Mesothelial cell of epicardium (in vitro differentiated cells): ENCODE results near the gene SLF2. TPM values are rescaled to one million over a fixed set of nuclear protein-coding genes. Genes with fewer than 3 reads are reported as not detected.

ENCODE experiments used
- DNase-seq, 2 experiments: peaks; one replicate each; pipeline ENCODE4 v3.0.0; 2021; ENCODE audit warnings: low spot score in 2 of 2; ENCODE audit not compliant: unreplicated experiment in 2 of 2
- H3K27ac Mint-ChIP-seq: 2 replicates; pipeline ENCODE4 v1.8.0; 2021; ENCODE audit warnings: mixed read lengths
- H3K27me3 Mint-ChIP-seq: 2 replicates; pipeline ENCODE4 v1.8.0; 2021; ENCODE audit warnings: low read depth, mixed read lengths
- H3K36me3 Mint-ChIP-seq: 2 replicates; pipeline ENCODE4 v1.8.0; 2021; ENCODE audit warnings: mixed read lengths
- H3K4me1 Mint-ChIP-seq: 2 replicates; pipeline ENCODE4 v1.8.0; 2021; ENCODE audit warnings: mixed read lengths
- H3K4me3 Mint-ChIP-seq: 2 replicates; pipeline ENCODE4 v1.8.0; 2021; ENCODE audit warnings: mild to moderate bottlenecking, moderate library complexity, mixed read lengths
- H3K9me3 Mint-ChIP-seq: 2 replicates; pipeline ENCODE4 v1.8.0; 2021; ENCODE audit warnings: mixed read lengths
- CTCF ChIP-seq: fragments of 200-600 bp; sonication (generic); IDR thresholded peaks from one replicate; pipeline ENCODE4 v1.5.0; 2021; ENCODE audit warnings: antibody characterized with exemption; ENCODE audit not compliant: unreplicated experiment
- total RNA-seq: library from RNA; stranded (reverse); gene quantifications from 3 replicates; pipeline ENCODE4 v1.2.1, GENCODE V29; 2021

The SLF2 gene
- total RNA-seq, 1 donor from 2014 or later = 35.5 TPM

GRCh38 chr10:100983868-100984671, 71.3 kb downstream of the SLF2 start:
- no peak for TF ChIP-seq CTCF
- Mint-ChIP-seq H3K4me3 (no peak overlapping the region), H3K9me3 (no peaks in the 10 kb centered on the region), H3K4me1 (peaks cover 24% of the 10 kb centered on the region), H3K27ac (no peak overlapping the region), H3K36me3 (peaks cover 16% of the 10 kb centered on the region), H3K27me3 (no peaks in the 10 kb centered on the region)
- no peak for DNase-seq

GRCh38 chr10:100984672-100985177, 72.0 kb downstream of the SLF2 start:
- H3K36me3 Mint-ChIP-seq = peaks cover 17% of the 10 kb centered on the region
- no peak overlapping the region for H3K4me3 Mint-ChIP-seq
- TF ChIP-seq CTCF = no peak
- H3K4me1 Mint-ChIP-seq = peaks cover 24% of the 10 kb centered on the region
- H3K9me3 Mint-ChIP-seq = no peaks in the 10 kb centered on the region
- DNase-seq = no peak
- no peak overlapping the region for H3K27ac Mint-ChIP-seq
- no peaks in the 10 kb centered on the region for H3K27me3 Mint-ChIP-seq

- H3K36me3 Mint-ChIP-seq = peaks cover 15% of the 10 kb centered on the region
- peak overlapping the region; percentile 97 for H3K4me3 Mint-ChIP-seq
- no peak for DNase-seq
- no peaks in the 10 kb centered on the region for H3K27me3 Mint-ChIP-seq
- no peaks in the 10 kb centered on the region for H3K9me3 Mint-ChIP-seq
- no peak for TF ChIP-seq CTCF
- no peak overlapping the region for H3K27ac Mint-ChIP-seq
- peaks cover 24% of the 10 kb centered on the region for H3K4me1 Mint-ChIP-seq
Observed at GRCh38 chr10:100985336-100985735, 72.6 kb downstream of the SLF2 start.

GRCh38 chr10:100986623-100986951, 73.8 kb downstream of the SLF2 start:
- no peak for DNase-seq
- no peaks in the 10 kb centered on the region for H3K27me3 Mint-ChIP-seq
- peak overlapping the region; percentile 97 for H3K27ac Mint-ChIP-seq
- peaks cover 14% of the 10 kb centered on the region for H3K36me3 Mint-ChIP-seq
- H3K9me3 Mint-ChIP-seq = no peaks in the 10 kb centered on the region
- TF ChIP-seq CTCF = no peak
- H3K4me1 Mint-ChIP-seq = peaks cover 24% of the 10 kb centered on the region
- H3K4me3 Mint-ChIP-seq = peak overlapping the region; percentile 97

GRCh38 chr10:100986952-100987684, 74.4 kb downstream of the SLF2 start, which contains the start of the genes MRPL43 and TWNK:
Gene MRPL43, minus strand, starts transcription at chr10:100987497. Its CDS starts 54 bp downstream, at chr10:100987443.
Gene TWNK, plus strand, starts transcription at chr10:100987543. Its CDS starts 668 bp downstream, at chr10:100988211.
- H3K4me3 Mint-ChIP-seq = peak within 1 kb of the TSS; percentile 97
- H3K36me3 Mint-ChIP-seq = peaks cover 14% of the 10 kb centered on the region
- TF ChIP-seq CTCF = no peak
- H3K9me3 Mint-ChIP-seq = no peaks in the 10 kb centered on the region
- peaks cover 24% of the 10 kb centered on the region for H3K4me1 Mint-ChIP-seq
- peak in 1 of 2 experiments; percentile 84 for DNase-seq
- H3K27ac Mint-ChIP-seq = peak within 1 kb of the TSS; percentile 97
- H3K27me3 Mint-ChIP-seq = no peaks in the 10 kb centered on the region
